NCI-H1105 treated with DMSO at 0.1 percent for 48 hours (cell line): ENCODE measurements around the gene FARS2.
A peak's percentile ranks its signal among the peaks of the same experiment; 100 is the strongest.

Experiments used
- DNase-seq: peaks from one replicate; lab custom pipeline; 2025; lab: John Stamatoyannopoulos, UW

The FARS2 gene

DNA sequence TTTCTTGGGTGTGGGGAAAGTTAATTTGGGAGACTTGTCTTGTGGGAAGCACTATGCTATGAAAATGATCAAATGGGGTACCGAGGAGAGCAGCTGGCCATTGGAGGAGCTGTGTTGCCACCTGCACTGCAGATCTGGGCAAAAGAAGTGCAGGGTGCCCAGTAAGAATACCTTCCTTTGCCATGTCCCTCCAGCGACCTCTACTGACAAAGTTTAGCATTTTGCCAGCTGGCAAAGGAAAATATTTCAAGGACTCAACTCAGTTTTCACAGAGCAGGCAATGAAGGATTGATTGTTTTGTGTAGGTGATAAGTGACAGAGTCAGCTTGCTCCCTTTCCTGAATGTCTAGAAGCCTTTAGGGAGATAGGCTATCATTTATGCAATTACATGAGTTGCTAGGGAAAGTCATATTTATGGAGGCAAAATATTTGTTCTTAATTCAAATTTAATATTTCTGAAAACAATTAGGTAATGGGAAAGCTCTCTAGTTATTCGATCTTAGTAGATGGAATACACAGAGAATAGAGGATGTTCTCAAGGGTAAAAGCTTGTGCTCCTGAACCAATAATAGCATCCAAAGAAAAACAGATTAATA lies 118.4 kb downstream of the FARS2 start:
- DNase-seq = peak; percentile 35

DNA sequence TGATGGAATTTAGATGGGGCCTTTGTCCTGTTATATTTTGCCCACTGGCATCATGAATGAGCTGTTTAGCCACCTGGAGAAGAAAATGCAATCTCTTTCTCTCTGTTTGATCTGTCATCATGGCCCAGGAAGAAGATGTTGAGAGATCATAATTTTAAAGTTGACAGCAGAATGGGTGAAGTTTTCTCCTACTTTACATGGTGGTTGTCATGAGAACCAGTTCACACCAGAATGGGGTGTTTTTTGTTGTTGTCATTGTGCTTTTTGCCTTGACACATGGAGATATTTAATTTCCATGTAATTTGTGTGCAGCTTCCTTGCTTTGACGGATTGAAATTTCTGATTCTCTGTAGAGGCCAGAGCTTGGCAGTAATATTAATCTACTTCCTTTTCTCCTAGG lies 122.5 kb downstream of the FARS2 start:
- DNase-seq = no peak

DNA sequence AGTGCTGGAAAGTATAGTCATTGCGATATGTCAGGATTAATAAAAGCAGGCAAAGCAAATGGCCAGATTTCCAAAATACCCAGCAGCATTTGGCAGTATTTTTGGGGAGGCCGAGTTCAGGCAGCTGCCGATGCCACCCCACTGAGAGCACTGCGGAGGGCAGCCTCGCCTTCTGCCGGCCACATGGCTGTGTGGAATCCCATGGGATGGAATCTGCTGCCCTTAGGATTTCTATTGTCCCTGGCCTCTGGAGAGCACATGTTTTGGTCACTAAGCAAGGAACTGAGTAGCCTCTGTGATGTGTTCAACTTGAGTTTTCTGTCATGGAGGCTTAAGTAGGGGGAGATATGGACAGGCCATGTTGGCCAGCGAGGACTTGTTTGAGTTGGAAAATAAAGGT lies 123.0 kb downstream of the FARS2 start:
- no peak for DNase-seq

DNA sequence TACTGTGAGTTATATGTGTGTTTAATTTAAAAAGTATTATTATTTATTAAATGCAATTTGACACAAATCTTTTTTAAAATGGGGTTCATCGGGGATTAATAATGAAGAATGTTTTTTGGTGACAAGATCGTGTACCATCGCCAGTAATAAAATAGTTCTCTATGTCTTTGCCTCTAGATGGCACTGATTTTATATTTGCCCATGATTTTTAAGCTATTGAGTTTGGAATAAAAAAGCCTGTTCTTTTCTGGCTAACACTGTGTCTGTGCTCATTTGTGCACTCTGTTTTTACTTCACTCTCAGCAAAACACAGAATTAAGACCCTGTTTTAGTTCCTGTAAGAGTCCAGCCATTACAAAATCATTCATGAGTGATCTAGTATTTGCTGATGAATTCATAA lies 127.0 kb downstream of the FARS2 start:
- DNase-seq = no peak

DNA sequence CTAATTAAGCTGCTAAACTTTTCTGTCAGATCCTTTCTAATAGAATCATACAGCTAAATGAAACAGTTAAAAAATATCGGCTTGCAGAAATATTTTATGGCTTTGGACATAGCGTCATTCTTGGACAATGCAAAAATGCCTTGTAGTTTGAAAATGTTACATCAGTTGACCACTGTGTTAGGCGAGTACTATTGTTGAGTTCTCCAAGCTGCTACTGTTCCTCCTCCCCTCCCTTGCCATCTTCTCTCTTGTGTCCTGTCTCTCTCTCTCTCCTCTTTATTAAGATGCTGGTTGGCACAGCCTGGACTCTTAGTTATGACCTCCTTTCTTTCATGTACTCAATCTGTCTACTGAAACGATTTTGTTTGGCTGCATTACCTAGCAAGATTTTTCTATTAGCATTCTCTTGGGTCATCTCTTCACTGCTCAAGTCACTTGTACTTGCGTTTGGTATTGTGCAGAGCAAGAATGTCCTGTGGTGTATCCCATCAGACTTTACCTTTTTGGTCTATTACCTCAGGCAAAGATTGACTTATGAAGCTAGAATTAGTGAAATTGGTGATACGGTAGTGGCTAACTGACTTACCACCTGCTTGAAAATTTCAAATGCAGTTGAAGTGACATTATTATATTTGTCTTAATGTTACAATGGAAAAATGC lies 127.9 kb downstream of the FARS2 start:
- DNase-seq = no peak

DNA sequence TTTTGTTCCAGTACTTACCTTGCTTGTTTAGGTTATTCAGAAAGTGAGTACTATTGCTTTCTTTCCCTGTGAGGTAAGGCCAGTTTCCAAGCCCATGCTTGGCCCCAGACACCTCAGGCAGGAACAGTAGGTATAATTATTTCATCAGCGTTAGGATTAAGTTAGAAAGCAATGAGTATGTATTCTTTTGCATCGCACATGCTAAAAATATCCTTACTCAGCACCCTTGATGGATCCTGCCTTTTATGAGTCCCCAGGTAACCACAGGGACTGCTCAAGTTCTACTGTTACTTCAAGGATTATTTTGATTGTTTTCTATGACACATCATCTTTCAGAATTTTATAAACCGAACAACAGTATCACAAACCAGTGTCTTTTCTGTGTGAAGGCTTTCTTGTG lies 128.9 kb downstream of the FARS2 start:
- no peak for DNase-seq

DNA sequence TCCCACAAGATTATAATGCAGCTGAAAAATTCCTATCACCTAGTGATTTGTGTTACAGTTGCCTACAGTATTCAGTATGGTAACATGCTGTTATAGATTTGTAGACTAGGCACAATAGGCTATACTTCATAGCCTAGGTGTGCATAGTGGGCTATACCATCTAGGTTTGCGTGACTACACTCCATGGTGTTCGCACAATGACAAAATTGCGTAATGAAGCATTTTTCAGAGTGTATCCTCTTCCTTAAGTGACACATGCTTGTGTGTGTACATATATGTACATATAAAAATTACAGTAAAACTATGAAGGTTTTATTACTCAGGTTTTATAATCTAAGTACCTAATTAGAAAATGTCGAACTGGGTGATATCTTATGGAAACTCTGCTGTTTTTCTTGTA lies 133.0 kb downstream of the FARS2 start:
- no peak for DNase-seq

DNA sequence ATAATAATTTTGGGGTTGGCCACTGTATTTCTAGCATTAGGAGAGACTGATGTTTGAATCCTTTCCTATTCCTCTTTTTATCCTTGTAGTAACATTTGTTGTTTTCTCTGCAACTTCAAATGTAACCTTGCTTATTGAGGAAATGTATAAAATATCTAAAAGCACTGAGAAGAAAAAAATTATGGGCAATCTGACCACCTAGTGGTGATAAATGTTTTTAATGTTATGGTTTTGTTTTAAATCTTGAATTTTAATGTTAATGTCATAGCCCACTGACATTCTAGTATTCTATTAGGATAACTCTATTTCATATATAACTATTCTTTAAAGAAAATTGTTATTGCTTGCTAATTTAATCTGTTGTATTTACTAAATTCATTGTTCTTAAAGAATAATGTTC lies 134.4 kb downstream of the FARS2 start:
- DNase-seq = no peak

DNA sequence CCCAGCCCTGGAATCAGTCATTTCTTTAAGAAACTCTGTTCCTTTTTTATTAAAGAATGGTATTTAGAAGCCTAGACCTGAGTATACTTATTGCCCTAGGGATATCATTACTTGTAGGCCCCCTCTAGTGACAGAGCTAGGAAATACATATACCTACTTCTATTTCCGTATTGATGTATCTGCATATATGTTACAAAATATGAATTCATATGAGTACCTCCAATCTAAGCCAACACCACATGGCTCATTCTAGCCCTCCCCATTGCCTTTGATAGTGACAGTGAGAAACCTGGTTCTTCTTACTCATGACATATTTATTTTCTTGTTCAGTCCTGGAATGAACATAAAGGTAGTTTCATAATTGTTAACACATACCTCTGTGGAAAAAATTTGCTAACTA lies 137.2 kb downstream of the FARS2 start:
- DNase-seq = peak; percentile 49

DNA sequence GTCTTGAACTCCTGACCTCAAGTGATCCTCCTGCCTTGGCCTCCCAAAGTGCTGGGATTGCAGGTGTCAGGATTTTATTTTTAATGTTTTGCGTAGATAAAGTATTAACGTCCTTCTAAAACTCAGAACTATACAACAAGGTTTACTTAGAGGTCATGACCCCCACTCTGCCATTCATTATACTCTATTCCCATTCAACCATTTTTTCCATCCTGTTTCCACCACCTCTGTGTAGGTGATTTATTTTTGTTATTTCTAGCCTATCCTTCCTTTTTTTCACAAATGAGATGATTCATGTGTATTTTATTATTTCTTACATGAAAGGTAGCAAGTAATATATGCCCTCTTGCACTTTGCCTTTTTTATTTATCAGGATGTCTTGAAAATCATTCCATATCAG lies 138.1 kb downstream of the FARS2 start:
- DNase-seq = no peak

DNA sequence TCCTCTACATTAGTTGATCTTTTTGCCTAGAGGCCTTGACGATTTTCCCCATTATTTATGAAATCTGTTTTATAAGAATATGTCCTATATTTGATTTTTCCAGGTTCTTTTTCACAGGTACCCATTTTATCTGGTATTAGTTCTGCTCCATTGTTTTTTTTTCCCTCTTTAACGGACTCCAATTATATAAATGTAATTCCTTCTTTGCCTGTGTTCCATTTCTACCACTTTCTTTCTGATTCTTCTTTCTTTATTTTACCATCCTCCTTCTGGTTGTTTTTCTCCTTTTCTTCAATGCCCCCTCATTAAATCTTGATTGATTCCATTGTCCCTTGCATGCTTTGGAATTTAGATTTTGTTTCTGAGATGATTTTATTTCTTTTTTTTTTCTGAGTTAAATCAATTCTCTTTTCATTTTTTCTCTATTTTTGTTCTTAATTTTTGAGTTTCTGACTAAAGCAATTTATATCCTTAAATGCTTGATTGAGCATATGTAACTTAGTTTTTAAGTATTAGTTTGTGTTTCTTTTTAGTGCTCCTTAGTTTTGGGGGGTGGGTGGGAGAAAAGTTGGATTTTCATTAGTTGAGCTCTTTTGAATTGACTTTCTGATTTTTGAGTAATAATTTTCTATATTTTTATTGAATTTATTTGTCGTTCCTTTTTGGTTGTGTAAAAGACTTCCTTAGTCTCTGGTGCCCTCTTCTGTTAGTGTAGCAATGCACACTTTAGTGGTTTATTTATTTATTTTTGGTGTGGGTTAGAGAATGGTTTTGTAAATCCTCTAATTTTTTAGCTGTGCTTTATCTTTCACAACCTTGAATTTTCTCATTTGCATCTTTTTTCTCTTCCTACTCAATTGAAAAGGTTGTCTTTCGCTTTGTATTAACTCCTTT lies 140.8 kb downstream of the FARS2 start:
- peak; percentile 6 for DNase-seq

DNA sequence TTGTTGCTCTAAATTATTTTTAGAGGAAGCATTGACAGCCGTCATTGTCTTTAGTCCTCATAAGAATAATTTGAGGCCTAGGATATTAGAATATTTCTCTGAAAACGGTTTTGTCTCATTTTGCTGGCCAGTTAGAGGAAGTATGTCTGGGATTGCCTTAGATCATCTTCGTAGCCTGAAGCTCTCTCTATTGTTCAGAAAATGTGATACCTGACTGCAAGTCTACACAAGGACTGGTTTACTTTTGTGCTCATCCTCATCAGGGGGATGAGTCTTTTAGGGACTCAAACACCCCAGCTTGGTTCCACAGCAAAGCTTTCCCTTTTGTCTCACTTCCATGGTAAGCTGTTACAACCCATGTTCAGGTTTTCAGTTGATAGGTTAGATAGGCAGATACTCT lies 141.8 kb downstream of the FARS2 start:
- DNase-seq = no peak

DNA sequence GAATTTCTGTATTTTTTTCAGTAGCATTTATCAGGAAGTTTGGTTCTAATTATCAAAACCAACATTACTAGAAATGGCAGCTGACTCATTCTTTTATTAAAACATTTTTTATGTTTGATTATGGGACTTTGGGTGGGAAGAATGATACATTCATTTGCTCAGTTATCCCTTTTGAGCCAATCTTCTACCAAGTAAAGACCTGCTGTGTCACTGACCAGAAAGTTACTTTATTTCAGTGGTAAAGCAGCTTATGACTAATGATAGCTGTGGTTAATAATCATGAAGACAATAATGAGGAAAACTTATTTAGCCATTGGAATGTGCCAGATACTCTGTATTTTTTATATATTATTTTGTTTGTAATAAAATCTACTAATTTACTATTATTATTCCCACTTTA lies 142.3 kb downstream of the FARS2 start:
- DNase-seq = no peak

DNA sequence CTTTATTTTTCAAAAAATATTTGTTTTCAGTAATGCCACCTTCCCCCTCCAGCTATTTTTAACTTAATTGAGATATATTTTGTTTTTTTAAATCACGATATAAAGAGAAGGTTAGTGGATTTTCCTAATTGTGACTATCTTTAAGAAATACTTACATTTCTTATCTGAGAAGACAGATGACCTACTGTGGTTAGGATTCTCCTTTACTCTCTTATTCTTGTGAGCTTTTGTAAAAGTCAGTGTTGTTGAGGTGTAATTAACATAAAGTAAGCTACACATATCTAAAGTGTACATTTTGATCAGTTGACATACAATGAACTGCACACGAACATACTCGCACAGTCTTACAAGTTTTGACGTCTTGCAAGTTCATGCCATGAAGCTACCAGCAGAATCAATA lies 144.7 kb downstream of the FARS2 start:
- no peak for DNase-seq

DNA sequence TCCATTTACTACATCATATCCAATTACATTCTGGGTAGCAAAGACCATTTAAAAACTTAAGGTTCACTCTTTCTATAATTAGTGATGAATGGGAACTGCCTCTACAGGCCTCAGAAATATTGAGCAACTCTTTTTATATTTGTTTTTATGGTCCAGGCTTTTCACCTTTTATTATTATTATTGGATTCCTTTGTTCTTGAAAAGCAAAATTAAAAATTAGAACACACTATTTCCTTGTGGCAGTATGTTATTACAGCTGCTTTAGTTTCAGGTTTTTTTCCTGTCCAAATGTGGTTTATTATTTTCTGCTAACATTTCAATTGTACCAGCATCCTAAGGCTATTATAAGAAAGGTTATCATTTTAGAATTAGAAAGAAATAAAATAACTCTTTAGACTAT lies 150.1 kb downstream of the FARS2 start:
- DNase-seq = no peak

DNA sequence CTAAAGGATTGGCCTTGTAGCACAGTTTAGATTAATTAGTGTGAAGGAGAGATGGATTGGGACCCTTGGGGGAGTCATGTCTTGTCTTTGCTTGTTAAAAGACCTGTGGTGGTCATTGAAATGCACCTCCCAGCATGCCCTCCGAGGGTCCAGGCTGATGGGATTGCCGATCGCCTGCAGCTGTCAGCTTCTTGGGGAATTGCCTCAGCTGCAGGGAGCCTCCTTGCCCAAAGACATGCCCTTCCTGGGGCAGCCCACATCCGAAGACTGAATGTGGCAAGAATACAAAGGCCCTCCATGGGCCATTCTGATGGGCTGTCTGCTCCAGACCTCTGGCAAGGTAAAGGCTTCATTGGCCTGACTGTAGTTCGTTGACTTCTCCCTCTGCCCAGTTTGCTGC lies 150.7 kb downstream of the FARS2 start:
- no peak for DNase-seq

DNA sequence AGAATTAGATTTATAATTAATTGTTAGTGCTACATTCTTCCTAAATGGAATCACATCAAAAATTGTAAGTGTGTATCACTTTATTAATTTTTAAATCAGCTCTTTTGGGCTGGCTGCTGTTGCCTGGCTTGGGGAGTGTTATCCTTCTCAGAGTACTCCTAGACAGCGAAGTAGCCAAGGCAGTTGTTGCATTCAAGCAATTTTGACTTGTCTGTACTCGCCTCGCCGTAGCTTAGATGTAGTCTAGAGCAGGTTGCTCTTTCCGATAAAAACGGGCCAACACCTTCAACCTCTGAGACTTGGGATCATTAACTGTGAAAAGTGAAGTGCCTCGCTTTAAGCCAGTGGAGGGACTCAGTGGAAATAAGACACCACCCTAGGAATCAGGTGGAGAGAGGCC lies 151.3 kb downstream of the FARS2 start:
- DNase-seq = peak; percentile 64

DNA sequence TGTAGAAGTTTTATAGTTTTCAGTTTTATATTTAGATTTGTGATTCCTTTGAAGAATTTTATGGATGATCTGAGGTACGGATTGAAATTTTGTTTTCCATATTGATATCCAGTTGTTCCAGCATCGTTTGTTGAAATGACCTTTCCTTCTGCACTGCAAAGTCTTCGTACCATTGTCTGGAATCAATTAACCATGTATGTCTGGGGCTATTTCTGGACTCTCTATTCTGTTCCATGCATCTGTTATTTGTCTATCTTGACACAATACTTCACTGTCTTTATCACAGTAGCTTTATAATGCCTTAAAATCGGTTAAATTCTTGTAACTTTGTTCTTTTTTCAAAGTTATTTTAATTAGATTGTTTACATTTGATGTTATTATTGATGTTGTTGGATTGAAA lies 154.9 kb downstream of the FARS2 start:
- DNase-seq = no peak

DNA sequence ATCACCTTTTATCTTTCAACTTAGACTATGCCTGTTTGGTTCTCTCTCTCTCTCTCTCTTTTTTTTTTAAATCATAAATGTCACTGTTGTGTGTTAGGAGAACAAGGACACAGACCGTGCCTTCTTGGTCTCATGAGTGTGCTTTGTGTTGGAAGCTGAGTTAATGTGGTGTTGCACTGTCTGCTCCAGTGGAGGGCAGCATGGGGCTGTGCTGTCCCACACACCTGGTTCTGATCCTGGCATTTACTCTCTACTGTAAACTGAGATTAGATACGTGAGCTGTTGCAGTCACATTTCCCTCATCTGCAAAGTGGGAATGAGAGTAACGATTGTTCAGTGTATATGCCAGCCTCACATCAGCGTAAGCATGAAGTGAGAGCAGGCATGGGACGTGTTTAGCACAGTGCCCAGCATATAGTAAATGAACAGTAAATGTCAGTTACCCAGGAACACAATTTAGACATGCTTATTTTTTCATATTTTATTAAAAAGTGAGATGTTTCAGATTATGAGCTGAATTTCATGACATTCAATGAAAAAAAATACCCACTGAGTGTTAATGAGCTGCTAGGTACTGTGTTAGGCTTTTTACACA lies 161.1 kb downstream of the FARS2 start:
- no peak for DNase-seq

DNA sequence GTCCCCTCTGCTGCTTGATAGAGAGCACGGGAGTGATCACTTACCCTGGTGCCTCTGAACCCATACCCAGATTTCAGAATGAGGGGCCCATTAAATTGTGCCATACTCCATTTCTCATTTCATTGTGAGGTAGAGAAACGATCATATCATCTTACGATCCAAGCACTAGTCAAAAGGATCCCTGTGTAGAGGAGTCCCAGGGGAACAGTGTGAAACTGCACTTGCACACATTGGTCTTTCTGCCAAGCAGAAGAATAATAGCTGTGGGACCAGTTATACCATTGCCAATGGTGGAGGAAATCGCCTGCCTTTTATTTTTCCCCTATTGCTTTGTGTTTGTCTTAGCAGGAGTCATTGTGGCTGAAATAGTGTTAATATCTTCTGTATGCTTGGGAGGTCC lies 161.9 kb downstream of the FARS2 start:
- DNase-seq = no peak

DNA sequence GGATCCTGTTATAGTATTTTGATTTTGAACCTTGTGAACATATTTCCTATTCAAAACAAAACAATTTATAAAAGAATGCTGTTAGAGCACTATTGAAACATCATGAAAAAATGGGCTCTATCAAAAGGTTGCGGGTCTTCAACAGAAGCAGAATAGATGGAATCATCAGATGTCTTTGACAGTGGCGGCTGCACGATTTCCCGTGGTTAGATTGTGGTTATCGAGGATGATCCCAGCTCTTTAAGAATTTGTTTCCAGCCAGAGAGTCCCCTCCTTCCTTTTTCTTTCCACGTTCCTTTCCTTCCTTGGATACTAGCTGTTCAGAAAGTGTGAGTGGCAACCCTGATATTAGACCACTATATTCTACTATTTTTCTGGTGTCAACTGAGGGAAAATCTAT lies 163.4 kb downstream of the FARS2 start:
- DNase-seq = no peak

DNA sequence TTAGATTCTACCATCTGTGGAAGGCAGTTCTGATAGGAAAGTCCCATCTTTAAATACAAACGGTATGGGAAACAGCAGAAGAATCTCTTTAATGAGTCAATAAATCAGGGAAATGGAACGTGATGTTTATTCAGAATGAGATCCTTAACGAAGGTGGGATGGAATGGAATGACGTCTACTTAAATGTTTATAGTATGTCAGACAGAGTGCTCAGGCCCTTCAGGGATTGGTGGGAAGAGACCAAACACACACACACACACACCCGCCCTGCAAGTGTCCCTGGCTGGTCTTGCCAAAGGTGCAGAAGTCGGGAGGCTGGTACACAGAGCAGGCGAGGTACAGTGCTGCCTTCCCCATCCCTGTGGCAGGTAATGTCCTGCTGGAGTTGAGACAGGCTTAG lies 164.0 kb downstream of the FARS2 start:
- DNase-seq = no peak

DNA sequence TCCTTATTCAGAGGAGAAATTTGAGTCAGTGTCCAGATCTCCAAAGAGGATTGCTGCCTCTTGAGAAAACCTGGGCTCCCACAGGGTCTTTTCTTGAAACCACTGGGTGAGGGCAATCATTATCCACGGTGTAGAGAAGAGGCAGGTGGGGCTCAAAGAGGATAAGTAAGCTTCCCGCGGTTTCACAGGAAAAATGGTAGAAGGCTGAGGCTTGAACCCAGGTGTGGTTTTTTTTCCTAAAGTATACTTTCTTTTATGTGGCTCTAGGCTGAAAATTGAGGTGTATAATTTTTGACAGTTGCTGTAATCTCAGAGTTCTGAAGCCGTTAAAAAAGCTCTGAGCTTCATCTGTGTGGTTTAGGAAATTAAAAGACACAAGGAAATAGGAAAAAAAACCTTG lies 164.5 kb downstream of the FARS2 start:
- no peak for DNase-seq
